Bronchus fibroblast of lung (primary cell): ENCODE results near the gene PIK3C3. TPM values are rescaled to one million over a fixed set of nuclear protein-coding genes. Genes with fewer than 3 reads are reported as not detected.

ENCODE experiments used
- total RNA-seq: library from RNA; depleted of rRNA; stranded (reverse); fragments of >200 nt; gene quantifications from 2 replicates; pipeline ENCODE4 v1.2.3, GENCODE V29; 2015

PIK3C3 gene
- 19.8 and 26.6 TPM in 2 replicates for total RNA-seq

GRCh38 chr18:41954827-41955613 is at the start of gene PIK3C3:
Gene PIK3C3 (plus strand): TSS chr18:41955234. CDS start chr18:41955292, 58 bp downstream.

